Naive B cell (primary cell): ENCODE results near the gene DDO. TPM values are rescaled to one million over a fixed set of nuclear protein-coding genes. Genes with fewer than 3 reads are reported as not detected.

Source experiments
- ATAC-seq, 2 donors: fragments of 150-1000 bp; cut with Tn5 transposase; 2 replicates each; pipeline ENCODE4 v1.10.0; 2021; ENCODE audit warnings: low read depth in 2 of 2, mild to moderate bottlenecking in 2 of 2, moderate library complexity in 2 of 2
- DNase-seq: peaks from one replicate; pipeline ENCODE4 v3.0.0; 2022
- H3K27ac Mint-ChIP-seq, 6 donors: one replicate each; pipeline ENCODE4 v1.8.0; 2020 to 2022; ENCODE audit warnings: mild to moderate bottlenecking in 6 of 6, mixed read lengths in 6 of 6, moderate library complexity in 5 of 6, inconsistent platforms in 2 of 6
- H3K27me3 Mint-ChIP-seq, 3 donors: one replicate each; pipeline ENCODE4 v1.8.0; 2021 to 2022; ENCODE audit warnings: mixed read lengths in 3 of 3, mild to moderate bottlenecking in 1 of 3
- H3K36me3 Mint-ChIP-seq, 2 donors: one replicate each; pipeline ENCODE4 v1.8.0; 2020 to 2022; ENCODE audit warnings: mixed read lengths in 2 of 2, inconsistent platforms in 1 of 2, mild to moderate bottlenecking in 1 of 2
- H3K4me1 Mint-ChIP-seq, 3 donors: one replicate each; pipeline ENCODE4 v1.8.0; 2020 to 2022; ENCODE audit warnings: mixed read lengths in 3 of 3, inconsistent platforms in 1 of 3, mild to moderate bottlenecking in 1 of 3, moderate library complexity in 1 of 3
- H3K4me3 Mint-ChIP-seq, 8 donors: one replicate each; pipeline ENCODE4 v1.8.0; 2020 to 2022; ENCODE audit warnings: mild to moderate bottlenecking in 8 of 8, mixed read lengths in 8 of 8, moderate library complexity in 8 of 8, inconsistent platforms in 2 of 8
- H3K9me3 Mint-ChIP-seq, 7 donors: one replicate each; pipeline ENCODE4 v1.8.0; 2020 to 2022; ENCODE audit warnings: mixed read lengths in 7 of 7, mild to moderate bottlenecking in 5 of 7, inconsistent platforms in 2 of 7, moderate library complexity in 1 of 7
- polyA plus RNA-seq, 6 donors: library from polyadenylated mRNA; unstranded; fragments of 300-500 nt; fragmentation: Illumina TruSeq; gene quantifications; one replicate each; pipeline ENCODE4 v1.2.3, GENCODE V29; 2021; ENCODE audit warnings: low read depth in 6 of 6

Gene DDO
- polyA plus RNA-seq, 6 donors from 2014 or later = not detected

- Mint-ChIP-seq H3K4me3 (no peak overlapping the region), H3K27ac (no peak overlapping the region), H3K36me3 (no peaks in the 10 kb centered on the region), H3K27me3 (no peaks in the 10 kb centered on the region), H3K9me3 (no peaks in the 10 kb centered on the region), H3K4me1 (peaks cover 0 to under 1% (median under 1%) of the 10 kb centered on the region in 3 donors)
- no peak for DNase-seq
- no peak for ATAC-seq
These were observed 5.6 kb downstream of the DDO start for GRCh38 chr6:110409794-110410193.

GRCh38 chr6:110408901-110409300, 6.5 kb downstream of the DDO start:
- no peak overlapping the region for H3K4me3 Mint-ChIP-seq
- H3K27me3 Mint-ChIP-seq = no peaks in the 10 kb centered on the region
- H3K36me3 Mint-ChIP-seq = no peaks in the 10 kb centered on the region
- H3K9me3 Mint-ChIP-seq = no peaks in the 10 kb centered on the region
- no peaks in the 10 kb centered on the region for H3K4me1 Mint-ChIP-seq
- no peak for ATAC-seq
- no peak for DNase-seq
- H3K27ac Mint-ChIP-seq = no peak overlapping the region

- no peak overlapping the region for H3K27ac Mint-ChIP-seq
- H3K9me3 Mint-ChIP-seq = no peaks in the 10 kb centered on the region
- H3K27me3 Mint-ChIP-seq = peaks cover 0 to 5% (median 4%) of the 10 kb centered on the region in 3 donors
- H3K4me1 Mint-ChIP-seq = no peaks in the 10 kb centered on the region
- no peak overlapping the region for H3K4me3 Mint-ChIP-seq
- H3K36me3 Mint-ChIP-seq = no peaks in the 10 kb centered on the region
- ATAC-seq = no peak
- no peak for DNase-seq
These were observed 10.8 kb downstream of the DDO start for GRCh38 chr6:110404607-110405006.

- Mint-ChIP-seq H3K36me3 (no peaks in the 10 kb centered on the region), H3K9me3 (no peaks in the 10 kb centered on the region), H3K27ac (no peak overlapping the region), H3K4me1 (no peaks in the 10 kb centered on the region), H3K27me3 (peaks cover 5 to 9% (median 7%) of the 10 kb centered on the region in 3 donors), H3K4me3 (no peak overlapping the region)
- no peak for ATAC-seq
- no peak for DNase-seq
These were observed 13.7 kb downstream of the DDO start for GRCh38 chr6:110401585-110402176.

GRCh38 chr6:110400208-110400607, 15.2 kb downstream of the DDO start:
- H3K9me3 Mint-ChIP-seq = no peaks in the 10 kb centered on the region
- no peaks in the 10 kb centered on the region for H3K4me1 Mint-ChIP-seq
- peaks cover 5 to 9% (median 7%) of the 10 kb centered on the region in 3 donors for H3K27me3 Mint-ChIP-seq
- no peak for ATAC-seq
- H3K36me3 Mint-ChIP-seq = no peaks in the 10 kb centered on the region
- peak overlapping the region in 6 of 8 donors; percentile 45 to 78 (median 59) for H3K4me3 Mint-ChIP-seq
- DNase-seq = no peak
- peak overlapping the region in 1 of 6 donors; percentile 69 for H3K27ac Mint-ChIP-seq

GRCh38 chr6:110399219-110400071, 15.9 kb downstream of the DDO start:
- peak overlapping the region in 1 of 6 donors; percentile 17 for H3K27ac Mint-ChIP-seq
- H3K4me3 Mint-ChIP-seq = peak overlapping the region in 7 of 8 donors; percentile 16 to 78 (median 66)
- no peaks in the 10 kb centered on the region for H3K36me3 Mint-ChIP-seq
- H3K27me3 Mint-ChIP-seq = peaks cover 5 to 9% (median 7%) of the 10 kb centered on the region in 3 donors
- no peak for DNase-seq
- H3K9me3 Mint-ChIP-seq = no peaks in the 10 kb centered on the region
- no peaks in the 10 kb centered on the region for H3K4me1 Mint-ChIP-seq
- ATAC-seq = peak in 1 of 2 donors; percentile 30

GRCh38 chr6:110398778-110399177, 16.6 kb downstream of the DDO start:
- Mint-ChIP-seq H3K4me3 (peak overlapping the region in 4 of 8 donors; percentile 58 to 69 (median 65)), H3K36me3 (no peaks in the 10 kb centered on the region), H3K27me3 (peaks cover 5 to 9% (median 7%) of the 10 kb centered on the region in 3 donors), H3K9me3 (no peaks in the 10 kb centered on the region), H3K4me1 (no peaks in the 10 kb centered on the region), H3K27ac (peak overlapping the region in 1 of 6 donors; percentile 17)
- DNase-seq (no peak), ATAC-seq (no peak)

GRCh38 chr6:110395221-110395620, 20.2 kb downstream of the DDO start:
- Mint-ChIP-seq H3K4me3 (no peak overlapping the region), H3K4me1 (peaks cover 0 to 7% (median 0%) of the 10 kb centered on the region in 3 donors), H3K27me3 (peaks cover 0 to 9% (median 4%) of the 10 kb centered on the region in 3 donors), H3K27ac (no peak overlapping the region), H3K9me3 (no peaks in the 10 kb centered on the region), H3K36me3 (no peaks in the 10 kb centered on the region)
- ATAC-seq (no peak), DNase-seq (no peak)

GRCh38 chr6:110394409-110394808, 21.0 kb downstream of the DDO start:
- ATAC-seq (no peak), DNase-seq (no peak)
- no peaks in the 10 kb centered on the region for H3K9me3 Mint-ChIP-seq
- no peak overlapping the region for H3K27ac Mint-ChIP-seq
- peaks cover 0 to 7% (median 0%) of the 10 kb centered on the region in 3 donors for H3K4me1 Mint-ChIP-seq
- H3K27me3 Mint-ChIP-seq = peaks cover 0 to 9% (median 4%) of the 10 kb centered on the region in 3 donors
- H3K36me3 Mint-ChIP-seq = no peaks in the 10 kb centered on the region
- peak overlapping the region in 1 of 8 donors; percentile 35 for H3K4me3 Mint-ChIP-seq

GRCh38 chr6:110392727-110393126, 22.6 kb downstream of the DDO start:
- H3K9me3 Mint-ChIP-seq = no peaks in the 10 kb centered on the region
- no peak for ATAC-seq
- H3K4me1 Mint-ChIP-seq = peaks cover 0 to 7% (median 0%) of the 10 kb centered on the region in 3 donors
- no peak for DNase-seq
- peak overlapping the region in 1 of 6 donors; percentile 71 for H3K27ac Mint-ChIP-seq
- H3K36me3 Mint-ChIP-seq = no peaks in the 10 kb centered on the region
- no peaks in the 10 kb centered on the region for H3K27me3 Mint-ChIP-seq
- H3K4me3 Mint-ChIP-seq = no peak overlapping the region

GRCh38 chr6:110390404-110390803, 25.0 kb downstream of the DDO start:
- Mint-ChIP-seq H3K36me3 (no peaks in the 10 kb centered on the region), H3K27me3 (no peaks in the 10 kb centered on the region), H3K9me3 (no peaks in the 10 kb centered on the region), H3K4me1 (peaks cover 0 to 7% (median 0%) of the 10 kb centered on the region in 3 donors), H3K4me3 (no peak overlapping the region), H3K27ac (no peak overlapping the region)
- DNase-seq (no peak), ATAC-seq (no peak)

GRCh38 chr6:110389689-110390382, 25.5 kb downstream of the DDO start:
- DNase-seq (no peak), ATAC-seq (no peak)
- Mint-ChIP-seq H3K4me3 (no peak overlapping the region), H3K36me3 (no peaks in the 10 kb centered on the region), H3K9me3 (no peaks in the 10 kb centered on the region), H3K4me1 (peaks cover 0 to 7% (median 0%) of the 10 kb centered on the region in 3 donors), H3K27ac (peak overlapping the region in 1 of 6 donors; percentile 49), H3K27me3 (no peaks in the 10 kb centered on the region)

- H3K9me3 Mint-ChIP-seq = no peaks in the 10 kb centered on the region
- no peak overlapping the region for H3K27ac Mint-ChIP-seq
These were observed 27.4 kb downstream of the DDO start for GRCh38 chr6:110387986-110388385.

More at GRCh38 chr6:110387986-110388385, 27.4 kb downstream of the DDO start:
- H3K4me1 Mint-ChIP-seq = peaks cover 0 to 7% (median 0%) of the 10 kb centered on the region in 3 donors
- no peak for DNase-seq
- H3K36me3 Mint-ChIP-seq = no peaks in the 10 kb centered on the region
- H3K27me3 Mint-ChIP-seq = no peaks in the 10 kb centered on the region
- no peak overlapping the region for H3K4me3 Mint-ChIP-seq
- no peak for ATAC-seq
